ENCODE data around the gene CAPN8.

Gene CAPN8

GRCh38 chr1:223609977-223610376 is 55.5 kb downstream of the CAPN8 start:
- H3K36me3 ChIP-seq (ENCODE audit: control insufficient read depth, insufficient read depth, low read length), result no peaks in the 10 kb centered on the region
- no peaks in the 10 kb centered on the region for H3K4me1 ChIP-seq (ENCODE audit: control insufficient read depth, insufficient read depth, low read length)
- H3K4me3 ChIP-seq (ENCODE audit: low read depth, low read length), result no peak overlapping the region
- no peak overlapping the region for H3K9ac ChIP-seq (ENCODE audit: low read depth, low read length)
- H3K27me3 ChIP-seq (ENCODE audit: control insufficient read depth, insufficient read depth, low read length), result no peaks in the 10 kb centered on the region
- H3K27ac ChIP-seq (ENCODE audit: low read depth, low read length), result no peak overlapping the region
- no peaks in the 10 kb centered on the region for H3K9me3 ChIP-seq (ENCODE audit: control insufficient read depth, insufficient read depth, low read length)

DNA sequence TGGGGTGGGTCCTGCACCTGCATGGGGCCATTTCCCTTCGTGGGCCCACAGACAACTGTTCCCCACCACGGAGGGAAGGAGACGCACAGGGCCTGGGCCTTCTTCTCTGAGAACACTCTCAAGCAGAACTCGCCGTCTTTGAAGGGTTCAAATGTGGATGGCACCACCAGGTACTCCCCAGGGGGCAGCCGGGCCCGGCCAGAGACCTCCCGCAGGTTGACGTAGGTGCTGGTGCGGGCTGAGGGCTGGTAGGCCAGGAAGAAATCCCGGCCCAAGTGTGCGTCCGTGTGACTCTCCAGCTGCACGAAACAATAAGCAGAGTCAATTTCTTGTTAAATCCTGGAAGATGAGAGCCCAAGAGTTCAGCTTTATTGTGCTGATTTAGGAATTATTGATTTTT is 56.4 kb downstream of the CAPN8 start:
- H3K27me3 ChIP-seq (ENCODE audit: control insufficient read depth, insufficient read depth, low read length), result no peaks in the 10 kb centered on the region
- H3K36me3 ChIP-seq (ENCODE audit: control insufficient read depth, insufficient read depth, low read length), result no peaks in the 10 kb centered on the region
- H3K4me1 ChIP-seq (ENCODE audit: control insufficient read depth, insufficient read depth, low read length), result no peaks in the 10 kb centered on the region
- H3K4me3 ChIP-seq (ENCODE audit: low read depth, low read length), result no peak overlapping the region
- H3K9ac ChIP-seq (ENCODE audit: low read depth, low read length), result no peak overlapping the region
- no peak overlapping the region for H3K27ac ChIP-seq (ENCODE audit: low read depth, low read length)
- no peaks in the 10 kb centered on the region for H3K9me3 ChIP-seq (ENCODE audit: control insufficient read depth, insufficient read depth, low read length)

DNA sequence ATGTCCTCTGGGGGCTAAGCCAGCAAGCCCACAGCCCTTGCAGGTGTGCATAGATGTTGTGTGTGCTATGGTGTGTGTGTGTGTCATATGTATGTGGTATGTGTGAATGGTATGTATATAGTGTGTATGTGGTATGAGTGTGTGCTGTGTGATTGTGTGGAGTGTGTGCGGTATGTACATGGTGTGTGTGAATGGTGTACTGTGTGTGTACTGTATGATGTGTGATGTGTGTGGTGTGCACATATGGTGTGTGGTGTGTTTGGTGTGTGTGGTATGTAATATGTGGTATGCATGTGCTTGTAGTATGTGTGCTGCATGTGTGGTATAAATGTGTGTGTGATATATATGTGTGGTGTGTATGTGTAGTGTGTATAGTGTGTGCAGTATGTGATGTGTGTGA is 107.0 kb downstream of the CAPN8 start:
- Histone ChIP-seq H3K9ac (ENCODE audit: low read depth, low read length) (no peak overlapping the region), H3K9me3 (ENCODE audit: control insufficient read depth, insufficient read depth, low read length) (no peaks in the 10 kb centered on the region), H3K27ac (ENCODE audit: low read depth, low read length) (no peak overlapping the region), H3K4me1 (ENCODE audit: control insufficient read depth, insufficient read depth, low read length) (no peaks in the 10 kb centered on the region), H3K36me3 (ENCODE audit: control insufficient read depth, insufficient read depth, low read length) (no peaks in the 10 kb centered on the region), H3K27me3 (ENCODE audit: control insufficient read depth, insufficient read depth, low read length) (no peaks in the 10 kb centered on the region), H3K4me3 (ENCODE audit: low read depth, low read length) (no peak overlapping the region)

DNA sequence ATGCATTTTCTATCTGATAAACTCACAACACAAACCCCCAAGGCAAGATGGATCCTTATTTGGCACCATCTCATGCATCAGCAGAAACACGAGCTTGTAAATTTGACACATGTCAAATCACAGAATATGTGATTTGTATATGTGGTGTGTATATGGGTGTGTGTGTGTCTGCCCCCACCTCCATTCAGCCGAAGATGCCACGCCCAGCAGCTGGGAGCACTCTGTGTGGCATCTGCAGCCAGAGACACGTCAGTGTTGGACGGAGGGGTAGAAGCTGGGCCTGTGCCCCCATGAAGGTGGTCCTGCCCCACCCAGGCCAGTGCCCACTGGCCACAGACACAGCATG is 108.4 kb downstream of the CAPN8 start:
- Histone ChIP-seq H3K36me3 (ENCODE audit: control insufficient read depth, insufficient read depth, low read length) (no peaks in the 10 kb centered on the region), H3K27me3 (ENCODE audit: control insufficient read depth, insufficient read depth, low read length) (no peaks in the 10 kb centered on the region), H3K9ac (ENCODE audit: low read depth, low read length) (no peak overlapping the region), H3K9me3 (ENCODE audit: control insufficient read depth, insufficient read depth, low read length) (no peaks in the 10 kb centered on the region), H3K27ac (ENCODE audit: low read depth, low read length) (no peak overlapping the region), H3K4me3 (ENCODE audit: low read depth, low read length) (no peak overlapping the region), H3K4me1 (ENCODE audit: control insufficient read depth, insufficient read depth, low read length) (no peaks in the 10 kb centered on the region)

- H3K27ac ChIP-seq (ENCODE audit: low read depth, low read length), result no peak overlapping the region
- H3K4me3 ChIP-seq (ENCODE audit: low read depth, low read length), result no peak overlapping the region
- H3K4me1 ChIP-seq (ENCODE audit: control insufficient read depth, insufficient read depth, low read length), result no peaks in the 10 kb centered on the region
- no peaks in the 10 kb centered on the region for H3K27me3 ChIP-seq (ENCODE audit: control insufficient read depth, insufficient read depth, low read length)
- no peaks in the 10 kb centered on the region for H3K9me3 ChIP-seq (ENCODE audit: control insufficient read depth, insufficient read depth, low read length)
- H3K36me3 ChIP-seq (ENCODE audit: control insufficient read depth, insufficient read depth, low read length), result no peaks in the 10 kb centered on the region
- no peak overlapping the region for H3K9ac ChIP-seq (ENCODE audit: low read depth, low read length)
These were observed 108.9 kb downstream of the CAPN8 start for GRCh38 chr1:223556414-223557129.

DNA sequence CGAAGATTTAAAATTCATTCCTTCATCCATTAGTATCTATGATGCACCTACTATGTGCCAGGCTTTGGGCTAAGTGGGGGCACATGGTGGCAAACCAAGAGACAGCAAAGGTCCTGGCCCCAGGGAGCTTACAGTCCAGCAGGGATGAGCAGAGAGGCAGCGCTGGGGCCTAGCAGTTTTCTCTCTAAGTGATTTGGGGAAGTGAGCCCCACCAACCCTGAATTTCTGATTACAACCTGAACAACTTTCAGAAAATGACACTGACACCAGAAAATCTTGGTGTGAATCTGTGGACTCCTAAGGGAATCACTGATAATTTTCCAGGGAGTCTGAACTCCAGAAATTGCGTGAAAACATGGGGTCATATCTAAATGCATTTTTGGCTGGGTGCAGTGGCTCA is 111.5 kb downstream of the CAPN8 start:
- no peaks in the 10 kb centered on the region for H3K4me1 ChIP-seq (ENCODE audit: control insufficient read depth, insufficient read depth, low read length)
- no peak overlapping the region for H3K27ac ChIP-seq (ENCODE audit: low read depth, low read length)
- H3K9me3 ChIP-seq (ENCODE audit: control insufficient read depth, insufficient read depth, low read length), result no peaks in the 10 kb centered on the region
- H3K27me3 ChIP-seq (ENCODE audit: control insufficient read depth, insufficient read depth, low read length), result no peaks in the 10 kb centered on the region
- H3K4me3 ChIP-seq (ENCODE audit: low read depth, low read length), result no peak overlapping the region
- no peaks in the 10 kb centered on the region for H3K36me3 ChIP-seq (ENCODE audit: control insufficient read depth, insufficient read depth, low read length)
- no peak overlapping the region for H3K9ac ChIP-seq (ENCODE audit: low read depth, low read length)

- no peaks in the 10 kb centered on the region for H3K36me3 ChIP-seq (ENCODE audit: control insufficient read depth, insufficient read depth, low read length)
- no peaks in the 10 kb centered on the region for H3K4me1 ChIP-seq (ENCODE audit: control insufficient read depth, insufficient read depth, low read length)
- no peaks in the 10 kb centered on the region for H3K27me3 ChIP-seq (ENCODE audit: control insufficient read depth, insufficient read depth, low read length)
- H3K9me3 ChIP-seq (ENCODE audit: control insufficient read depth, insufficient read depth, low read length), result no peaks in the 10 kb centered on the region
- no peak overlapping the region for H3K27ac ChIP-seq (ENCODE audit: low read depth, low read length)
- H3K9ac ChIP-seq (ENCODE audit: low read depth, low read length), result no peak overlapping the region
- no peak overlapping the region for H3K4me3 ChIP-seq (ENCODE audit: low read depth, low read length)
These were observed 113.9 kb downstream of the CAPN8 start for GRCh38 chr1:223551610-223552009.

GRCh38 chr1:223549740-223550139 is 115.8 kb downstream of the CAPN8 start:
- H3K9me3 ChIP-seq (ENCODE audit: control insufficient read depth, insufficient read depth, low read length), result no peaks in the 10 kb centered on the region
- H3K36me3 ChIP-seq (ENCODE audit: control insufficient read depth, insufficient read depth, low read length), result no peaks in the 10 kb centered on the region
- no peak overlapping the region for H3K4me3 ChIP-seq (ENCODE audit: low read depth, low read length)
- H3K9ac ChIP-seq (ENCODE audit: low read depth, low read length), result no peak overlapping the region
- H3K4me1 ChIP-seq (ENCODE audit: control insufficient read depth, insufficient read depth, low read length), result no peaks in the 10 kb centered on the region
- H3K27ac ChIP-seq (ENCODE audit: low read depth, low read length), result no peak overlapping the region
- H3K27me3 ChIP-seq (ENCODE audit: control insufficient read depth, insufficient read depth, low read length), result no peaks in the 10 kb centered on the region

DNA sequence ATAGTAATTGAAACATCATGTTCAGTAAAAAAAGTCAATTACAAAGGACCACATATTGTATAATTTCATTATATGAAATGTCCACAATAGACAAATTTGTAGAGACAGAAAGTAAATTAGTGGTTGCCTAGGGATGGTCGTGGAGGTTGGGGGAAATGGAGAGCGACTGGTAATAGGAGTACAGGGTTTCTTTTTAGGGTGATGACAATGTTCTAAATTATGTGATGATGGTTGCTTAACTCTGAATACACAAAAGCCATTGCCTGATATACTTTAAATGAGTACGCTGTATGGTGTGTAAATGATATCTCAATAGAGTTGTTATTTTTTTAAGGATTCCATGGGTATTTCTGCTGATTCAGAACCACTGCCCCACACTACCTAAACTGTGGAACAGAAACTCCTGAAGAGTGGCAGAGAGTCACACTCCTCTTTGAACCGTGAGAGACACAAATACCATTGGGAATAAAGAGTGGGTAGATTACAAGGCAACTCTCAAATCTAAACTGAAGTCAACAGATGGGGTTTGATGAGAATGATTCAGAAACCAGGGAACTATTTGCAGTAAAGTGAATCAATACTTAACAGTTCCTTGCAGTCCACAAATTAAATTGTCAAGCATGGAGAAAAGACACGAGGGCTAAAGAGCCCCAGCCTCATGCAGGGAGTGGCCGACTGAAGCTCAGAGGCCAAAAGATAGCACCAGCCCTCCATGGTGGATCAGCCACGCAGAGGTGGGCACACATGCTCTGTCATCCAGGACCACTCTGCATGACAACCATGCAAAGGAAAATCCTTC is 118.0 kb downstream of the CAPN8 start:
- no peak overlapping the region for H3K9ac ChIP-seq (ENCODE audit: low read depth, low read length)
- H3K36me3 ChIP-seq (ENCODE audit: control insufficient read depth, insufficient read depth, low read length), result no peaks in the 10 kb centered on the region
- H3K27ac ChIP-seq (ENCODE audit: low read depth, low read length), result no peak overlapping the region
- no peaks in the 10 kb centered on the region for H3K27me3 ChIP-seq (ENCODE audit: control insufficient read depth, insufficient read depth, low read length)
- no peaks in the 10 kb centered on the region for H3K4me1 ChIP-seq (ENCODE audit: control insufficient read depth, insufficient read depth, low read length)
- no peaks in the 10 kb centered on the region for H3K9me3 ChIP-seq (ENCODE audit: control insufficient read depth, insufficient read depth, low read length)
- H3K4me3 ChIP-seq (ENCODE audit: low read depth, low read length), result no peak overlapping the region

- Histone ChIP-seq H3K27ac (ENCODE audit: low read depth, low read length) (no peak overlapping the region), H3K9ac (ENCODE audit: low read depth, low read length) (no peak overlapping the region), H3K4me3 (ENCODE audit: low read depth, low read length) (no peak overlapping the region), H3K4me1 (ENCODE audit: control insufficient read depth, insufficient read depth, low read length) (no peaks in the 10 kb centered on the region), H3K27me3 (ENCODE audit: control insufficient read depth, insufficient read depth, low read length) (no peaks in the 10 kb centered on the region), H3K9me3 (ENCODE audit: control insufficient read depth, insufficient read depth, low read length) (no peaks in the 10 kb centered on the region), H3K36me3 (ENCODE audit: control insufficient read depth, insufficient read depth, low read length) (no peaks in the 10 kb centered on the region)
These were observed 120.2 kb downstream of the CAPN8 start for GRCh38 chr1:223545343-223545742.

DNA sequence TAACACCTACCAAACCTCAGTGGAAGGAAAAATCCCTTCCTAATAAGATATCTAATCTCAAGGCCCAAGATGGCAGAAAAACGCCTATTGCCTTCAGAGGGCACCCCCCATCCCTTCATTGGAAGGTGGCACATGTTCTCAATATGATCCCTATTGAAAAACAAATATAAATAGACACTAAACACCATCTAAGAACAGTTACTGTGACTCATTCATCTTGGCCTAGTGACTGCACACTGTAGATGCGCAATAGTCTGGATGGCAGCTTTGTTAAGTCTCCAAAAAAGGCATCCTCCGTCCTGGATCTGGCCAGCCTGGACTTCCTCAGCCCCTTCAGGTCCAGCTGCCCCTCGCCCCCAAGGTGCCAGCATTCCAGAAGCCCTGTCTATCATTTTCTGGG is 121.9 kb downstream of the CAPN8 start:
- Histone ChIP-seq H3K36me3 (ENCODE audit: control insufficient read depth, insufficient read depth, low read length) (no peaks in the 10 kb centered on the region), H3K27ac (ENCODE audit: low read depth, low read length) (no peak overlapping the region), H3K9ac (ENCODE audit: low read depth, low read length) (no peak overlapping the region), H3K4me1 (ENCODE audit: control insufficient read depth, insufficient read depth, low read length) (no peaks in the 10 kb centered on the region), H3K27me3 (ENCODE audit: control insufficient read depth, insufficient read depth, low read length) (no peaks in the 10 kb centered on the region), H3K9me3 (ENCODE audit: control insufficient read depth, insufficient read depth, low read length) (no peaks in the 10 kb centered on the region), H3K4me3 (ENCODE audit: low read depth, low read length) (no peak overlapping the region)
